Activated CD8-positive, alpha-beta memory T cell treated with anti-CD3 and anti-CD28 coated beads for 4 hours (primary cell): ENCODE measurements around the gene ANO6.
"Not testable (repeated sequence)": the region's sequence is repeated elsewhere in the genome, so short reads cannot be mapped to it uniquely, and the experiment has no call there.

ENCODE experiments used
- DNase-seq, 2 donors: peaks; one replicate each; pipeline ENCODE4 v3.0.0-alpha.2; 2020; ENCODE audit warnings: low read depth in 2 of 2

ANO6 gene, protein sequence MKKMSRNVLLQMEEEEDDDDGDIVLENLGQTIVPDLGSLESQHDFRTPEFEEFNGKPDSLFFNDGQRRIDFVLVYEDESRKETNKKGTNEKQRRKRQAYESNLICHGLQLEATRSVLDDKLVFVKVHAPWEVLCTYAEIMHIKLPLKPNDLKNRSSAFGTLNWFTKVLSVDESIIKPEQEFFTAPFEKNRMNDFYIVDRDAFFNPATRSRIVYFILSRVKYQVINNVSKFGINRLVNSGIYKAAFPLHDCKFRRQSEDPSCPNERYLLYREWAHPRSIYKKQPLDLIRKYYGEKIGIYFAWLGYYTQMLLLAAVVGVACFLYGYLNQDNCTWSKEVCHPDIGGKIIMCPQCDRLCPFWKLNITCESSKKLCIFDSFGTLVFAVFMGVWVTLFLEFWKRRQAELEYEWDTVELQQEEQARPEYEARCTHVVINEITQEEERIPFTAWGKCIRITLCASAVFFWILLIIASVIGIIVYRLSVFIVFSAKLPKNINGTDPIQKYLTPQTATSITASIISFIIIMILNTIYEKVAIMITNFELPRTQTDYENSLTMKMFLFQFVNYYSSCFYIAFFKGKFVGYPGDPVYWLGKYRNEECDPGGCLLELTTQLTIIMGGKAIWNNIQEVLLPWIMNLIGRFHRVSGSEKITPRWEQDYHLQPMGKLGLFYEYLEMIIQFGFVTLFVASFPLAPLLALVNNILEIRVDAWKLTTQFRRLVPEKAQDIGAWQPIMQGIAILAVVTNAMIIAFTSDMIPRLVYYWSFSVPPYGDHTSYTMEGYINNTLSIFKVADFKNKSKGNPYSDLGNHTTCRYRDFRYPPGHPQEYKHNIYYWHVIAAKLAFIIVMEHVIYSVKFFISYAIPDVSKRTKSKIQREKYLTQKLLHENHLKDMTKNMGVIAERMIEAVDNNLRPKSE

GRCh38 chr12:45215419-45216229, at the start of gene ANO6:
Gene ANO6, plus strand, starts transcription at chr12:45216095. Its CDS starts 227 bp downstream, at chr12:45216322.
- peak; percentile 56 to 61 for DNase-seq

DNA sequence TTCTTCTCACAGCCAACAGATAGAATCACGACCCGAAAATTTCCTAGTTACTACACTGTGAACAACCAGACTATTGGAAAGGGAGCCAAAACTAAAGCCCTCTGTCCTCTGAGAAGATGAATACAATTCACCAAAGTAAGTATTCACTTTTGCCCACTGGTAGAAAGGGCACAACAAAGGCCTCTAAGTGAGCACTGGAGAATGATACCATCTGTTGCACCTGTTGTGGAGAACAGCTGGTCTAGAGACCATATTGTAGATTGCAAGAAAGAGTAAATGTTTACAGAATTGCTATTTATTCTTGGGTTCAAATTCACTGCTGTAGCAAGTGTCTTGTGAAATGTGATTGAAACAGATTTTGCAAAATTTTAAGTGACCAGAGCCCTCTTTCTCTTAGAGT, 46.9 kb upstream of the ANO6 start:
- no peak for DNase-seq

DNA sequence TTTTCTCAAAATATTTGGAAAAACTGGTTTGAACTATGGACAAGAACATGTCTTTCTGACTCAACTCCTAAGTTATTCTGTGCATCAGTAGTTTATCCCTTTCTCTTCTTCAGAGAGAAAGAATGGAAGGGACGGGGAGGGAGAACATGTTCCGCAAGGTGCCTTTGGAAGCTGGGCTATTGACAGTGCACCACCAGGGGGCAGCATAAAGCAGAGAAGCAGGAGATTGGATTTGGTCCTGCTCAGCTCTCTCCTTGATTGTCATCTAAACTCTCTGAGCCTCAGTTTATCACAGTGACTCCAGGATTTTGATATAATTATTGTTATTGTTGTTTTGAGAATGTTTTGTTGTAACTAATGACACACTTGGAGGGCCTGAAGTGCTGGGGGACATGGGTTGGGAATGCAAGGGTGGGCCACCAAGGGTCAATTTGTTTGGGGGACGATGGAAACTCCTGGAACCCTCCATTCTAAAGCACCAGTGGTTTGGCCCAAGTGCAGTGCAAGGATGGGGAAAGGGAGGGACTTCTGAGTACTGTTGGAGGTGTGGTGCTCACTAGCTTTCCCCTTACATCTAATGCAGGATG, 45.3 kb upstream of the ANO6 start:
- DNase-seq: peak; percentile 44 to 63

DNA sequence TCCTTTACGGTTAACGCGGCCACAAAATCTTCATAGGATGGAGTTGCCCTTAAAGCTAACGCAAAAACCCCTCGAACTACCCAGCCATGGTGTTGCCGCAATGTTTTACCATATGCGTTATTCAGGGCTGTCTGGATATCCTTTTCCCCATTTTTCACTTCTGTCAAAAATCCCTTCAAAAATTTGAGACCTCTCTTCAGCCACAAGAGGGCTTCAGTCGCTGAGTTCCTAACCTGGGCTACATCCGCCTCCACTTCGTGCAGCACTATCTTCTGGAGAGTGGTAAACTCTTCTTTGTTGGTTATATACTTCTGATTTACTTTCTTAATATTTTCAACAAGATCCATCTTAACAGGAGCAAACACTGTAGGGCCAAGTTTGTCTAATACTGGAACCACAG, 42.6 kb upstream of the ANO6 start:
- not testable (repeated sequence) for DNase-seq

DNA sequence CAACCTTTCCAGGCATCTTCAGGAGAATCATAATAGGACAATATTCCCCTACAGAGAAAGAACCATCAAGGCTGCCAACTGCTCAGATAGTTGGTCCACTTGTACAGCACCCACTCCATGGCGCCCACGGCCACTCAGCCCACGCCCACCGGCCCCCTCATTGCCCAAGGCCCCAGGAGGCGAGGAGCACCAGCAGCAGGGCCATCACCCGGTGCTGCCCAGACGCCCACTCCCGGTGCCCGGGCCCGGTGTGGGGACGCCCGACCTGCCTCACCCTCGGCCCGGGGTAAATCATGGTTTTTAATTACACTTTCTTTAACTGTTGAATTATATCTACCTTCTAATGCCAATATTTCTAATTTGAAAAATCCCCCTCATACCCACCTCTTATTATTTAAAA, 41.3 kb upstream of the ANO6 start:
- DNase-seq: no peak

DNA sequence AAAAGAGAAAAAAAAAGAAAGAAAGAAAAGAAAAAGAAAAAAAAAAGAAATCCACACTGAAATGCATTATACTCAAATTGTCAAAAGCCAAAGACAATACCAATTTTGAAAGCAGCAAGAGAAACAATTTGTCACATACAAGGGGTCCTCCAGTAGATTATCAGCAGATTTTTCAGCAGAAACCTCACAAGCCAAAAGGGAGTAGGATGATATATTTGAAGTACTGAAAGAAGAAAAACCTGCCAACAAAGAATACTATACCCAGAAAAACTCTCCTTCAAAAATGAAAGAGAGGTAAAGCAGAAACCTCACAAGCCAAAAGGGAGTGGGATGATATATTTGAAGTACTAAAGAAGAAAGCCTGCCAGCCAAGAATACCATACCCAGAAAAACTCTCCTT, 37.1 kb upstream of the ANO6 start:
- DNase-seq: no peak

- DNase-seq: no peak
Observed at GRCh38 chr12:45182511-45182910, 33.4 kb upstream of the ANO6 start.

- DNase-seq: no peak
Observed at GRCh38 chr12:45183246-45183645, 32.6 kb upstream of the ANO6 start.

GRCh38 chr12:45184147-45184963, 31.5 kb upstream of the ANO6 start:
- no peak for DNase-seq

DNA sequence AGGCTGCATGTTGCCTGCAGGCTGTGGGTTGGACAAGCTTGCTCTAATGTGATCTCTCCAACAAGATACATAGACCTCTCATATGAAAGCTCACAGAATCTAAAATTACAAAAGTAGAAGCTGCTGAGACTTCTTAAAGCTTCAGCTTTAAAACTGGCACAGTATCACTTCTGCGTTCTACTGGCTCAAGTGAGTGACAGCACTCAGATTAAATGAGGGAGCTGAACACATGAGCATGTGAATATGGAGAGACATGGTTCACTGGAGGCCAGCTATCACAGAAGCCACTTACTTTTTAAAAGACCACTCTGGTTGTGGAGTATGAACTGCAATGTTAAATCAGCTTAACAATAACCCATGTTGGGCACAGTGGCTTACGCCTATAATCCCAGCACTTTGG, 29.1 kb upstream of the ANO6 start:
- DNase-seq: no peak

DNA sequence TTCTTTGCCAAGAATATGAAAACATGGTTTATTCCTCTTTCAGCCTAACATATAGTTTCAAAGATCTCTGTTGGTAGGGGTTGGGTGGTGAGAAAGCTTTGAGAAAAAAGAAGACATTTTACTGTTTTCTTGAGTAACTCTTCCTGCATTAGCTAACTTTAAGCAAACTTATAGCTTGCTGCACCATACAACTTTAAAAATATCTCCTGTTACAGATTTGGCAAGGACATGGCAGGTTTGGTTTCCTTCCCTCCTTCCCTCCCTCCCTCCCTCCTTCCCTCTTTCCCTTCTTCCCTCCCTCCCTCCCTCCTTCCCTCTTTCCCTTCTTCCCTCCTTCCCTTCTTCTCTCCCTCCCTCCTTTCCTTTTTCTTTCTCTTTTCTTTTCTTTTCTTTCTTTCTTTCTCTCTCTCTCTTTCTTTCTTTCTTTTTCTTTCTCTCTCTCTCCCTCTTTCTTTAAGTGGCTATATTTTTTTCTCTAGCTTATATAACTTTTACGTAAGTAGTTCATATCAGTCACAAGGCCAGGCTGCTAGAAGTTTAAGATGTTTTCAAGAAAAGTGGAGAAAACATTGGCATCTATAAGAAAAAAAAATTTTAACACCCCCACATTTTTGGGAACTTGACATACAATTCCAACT, 26.0 kb upstream of the ANO6 start:
- no peak for DNase-seq

DNA sequence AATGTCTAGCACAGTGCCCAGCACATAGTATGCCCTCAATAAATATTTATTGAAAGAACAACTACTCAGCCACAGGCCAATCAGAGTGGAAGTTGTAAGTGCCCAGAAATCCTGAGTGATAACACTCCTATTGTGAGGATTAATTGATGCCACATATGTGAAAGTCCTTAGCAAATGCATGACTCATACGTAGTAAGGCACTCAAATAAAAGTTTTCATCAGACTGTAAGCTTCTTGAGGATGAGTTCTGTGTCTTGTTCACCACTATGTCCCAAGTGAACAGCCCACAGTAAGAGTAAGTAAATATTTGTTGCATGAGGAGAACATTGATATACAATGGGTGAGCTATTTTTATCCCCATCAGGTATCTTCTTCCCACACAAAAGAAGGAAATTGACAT, 24.7 kb upstream of the ANO6 start:
- DNase-seq: no peak

DNA sequence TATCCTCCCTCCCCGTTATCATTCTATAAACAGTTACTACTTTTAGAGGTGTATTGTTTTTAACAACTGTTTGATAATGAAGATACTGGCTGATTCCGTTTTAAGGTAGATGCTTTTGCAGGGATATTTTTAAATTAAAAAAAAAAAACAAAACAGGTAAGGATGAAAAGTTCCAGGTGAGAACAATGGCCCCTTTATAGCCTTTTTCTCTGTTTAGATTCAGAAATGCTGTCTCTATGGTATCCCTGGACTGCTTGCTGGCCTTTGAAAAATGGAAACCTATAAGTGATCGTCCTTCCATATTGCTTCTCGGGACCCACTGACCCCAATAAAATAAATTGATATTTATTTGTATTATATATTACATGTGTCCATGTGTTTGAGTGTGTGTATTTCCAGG, 23.2 kb upstream of the ANO6 start:
- DNase-seq: no peak

DNA sequence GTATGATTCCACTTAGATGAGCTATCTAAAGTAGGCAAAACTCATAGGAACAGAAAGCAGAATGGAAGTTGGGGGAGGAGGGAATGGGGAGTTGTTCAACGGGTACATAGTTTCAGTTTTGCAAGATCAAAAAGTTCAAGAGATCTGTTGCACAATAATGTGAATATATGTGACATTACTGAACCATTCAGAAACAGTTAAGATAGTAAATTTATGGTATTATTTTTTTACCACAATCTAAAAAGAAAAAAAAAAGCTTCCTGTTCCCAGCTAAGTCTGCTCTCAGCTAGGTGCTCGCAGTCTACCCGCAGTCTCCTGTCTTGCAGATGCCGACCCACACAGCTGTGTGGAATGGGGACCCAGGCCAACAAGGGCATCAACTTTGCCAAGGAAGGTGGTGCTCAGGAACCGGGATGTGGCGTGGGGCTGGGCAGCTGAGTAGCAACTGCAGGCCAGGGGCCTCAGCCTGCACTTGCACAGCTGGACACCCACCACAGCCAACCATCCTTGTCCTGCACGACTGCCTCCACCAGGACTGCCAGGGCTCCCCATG, 15.3 kb upstream of the ANO6 start:
- no peak for DNase-seq

DNA sequence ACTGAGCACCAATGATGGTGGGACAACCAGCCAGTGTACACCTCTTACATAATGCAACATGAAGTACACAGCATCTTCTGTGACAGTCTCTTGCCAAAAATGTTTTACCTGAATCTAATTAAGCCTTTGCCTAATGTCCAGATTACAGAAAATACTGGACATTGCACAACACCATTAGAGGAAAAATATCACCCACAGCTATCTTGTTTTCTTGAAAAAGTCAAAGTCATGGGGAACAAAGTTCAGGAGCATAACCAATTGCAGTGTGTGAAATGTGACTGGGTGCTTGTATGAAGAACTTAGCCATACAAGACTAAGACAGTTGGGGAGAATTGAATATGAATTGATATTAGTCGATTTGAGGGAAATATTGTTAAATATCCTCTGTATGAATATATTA, 12.1 kb upstream of the ANO6 start:
- no peak for DNase-seq

GRCh38 chr12:45204757-45205156, 11.1 kb upstream of the ANO6 start:
- no peak for DNase-seq

GRCh38 chr12:45205165-45205825, 10.6 kb upstream of the ANO6 start:
- no peak for DNase-seq

DNA sequence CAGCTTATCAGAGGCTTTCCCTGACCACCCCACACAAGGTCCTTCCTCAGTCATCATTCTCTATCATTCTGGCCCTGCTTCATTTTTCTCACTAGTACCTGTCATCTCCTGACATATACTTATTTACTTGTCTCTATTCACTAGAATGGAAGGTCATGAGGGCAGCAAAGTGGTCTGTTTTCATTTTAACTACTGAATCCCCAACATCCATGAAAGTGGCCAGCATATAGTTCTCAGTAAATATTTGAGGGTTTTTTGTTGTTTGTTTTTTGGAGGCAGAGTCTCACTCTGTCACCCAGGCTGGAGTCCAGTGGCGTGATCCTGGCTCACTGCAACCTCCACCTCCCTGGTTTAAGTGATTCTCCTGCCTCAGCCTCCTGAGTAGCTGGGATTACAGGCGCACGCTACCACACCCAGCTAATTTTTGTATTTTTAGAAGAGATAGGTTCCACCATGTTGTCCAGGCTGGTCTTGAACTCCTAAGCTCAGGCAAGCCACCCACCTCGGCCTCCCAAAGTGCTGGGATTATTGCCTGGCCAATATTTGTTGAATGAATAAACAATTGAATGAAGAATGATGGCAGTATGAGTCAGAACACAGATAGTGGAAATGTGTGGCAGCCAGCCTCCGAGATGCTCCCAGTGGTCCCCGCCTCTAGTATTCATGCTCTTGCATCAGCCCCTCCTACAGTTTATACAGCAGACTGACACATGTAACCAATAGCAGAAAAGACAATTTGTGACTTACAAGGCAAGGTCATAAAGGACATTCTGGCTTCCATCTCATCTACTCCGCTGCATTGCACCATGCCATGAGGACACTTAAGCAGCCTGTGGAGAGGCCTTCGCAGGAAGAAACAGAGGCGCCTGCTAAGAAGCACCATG, 7.0 kb upstream of the ANO6 start:
- no peak for DNase-seq
